ENCODE data around the gene LRRC14B.

DNA sequence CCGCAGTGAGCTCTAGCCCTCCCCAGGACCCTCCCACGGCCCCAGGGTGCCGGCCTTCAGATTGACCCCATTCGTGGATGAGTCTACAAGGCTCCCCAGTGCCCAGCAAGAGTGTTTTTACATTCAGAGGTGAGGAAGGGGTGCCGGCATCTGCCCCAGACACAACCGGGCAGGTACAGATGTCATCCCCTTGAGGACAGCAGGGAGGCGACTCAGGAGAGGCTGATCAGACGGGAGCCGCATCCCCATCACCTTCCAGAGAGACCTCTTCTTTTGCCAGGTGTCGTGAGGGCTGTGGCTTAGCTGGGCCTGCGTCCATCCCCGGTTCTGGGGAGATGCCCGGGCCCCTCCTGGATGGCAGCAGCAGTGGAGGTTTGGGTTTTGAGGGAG, 4.3 kb upstream of the LRRC14B start:
- TF ChIP-seq EZH2 (IDR thresholded peaks at IDR 0.05) = no peak
- no peak for TF ChIP-seq POLR2AphosphoS5 (IDR thresholded peaks at IDR 0.05; ENCODE audit: borderline replicate concordance, low read depth, low read length)
- TF ChIP-seq FOXP2 (optimal IDR thresholded peaks at IDR 0.05; ENCODE audit: control extremely low read depth, extremely low read length, insufficient read depth) = no peak

Data from SK-N-MC (cell line).